GM23248 (cell line): Measurements from ENCODE around the gene TBX2. TPM values are rescaled to one million over a fixed set of nuclear protein-coding genes. Genes with fewer than 3 reads are reported as not detected.

Source experiments
- DNase-seq: peaks from one replicate; pipeline ENCODE4 v3.0.0-alpha.2; 2015
- H2AFZ ChIP-seq: fragments of 200-600 bp; sonication (generic); 2 replicates; pipeline ENCODE4 v1.6.1; 2016; ENCODE audit warnings: antibody characterized with exemption
- H3F3A ChIP-seq: fragments of 200-600 bp; sonication (generic); 2 replicates; pipeline ENCODE4 v1.6.1; 2016; ENCODE audit warnings: mild to moderate bottlenecking, antibody characterized with exemption, mixed run types; ENCODE audit not compliant: insufficient read depth
- H3K27ac ChIP-seq: fragments of 200-600 bp; sonication (generic); 2 replicates; pipeline ENCODE4 v1.5.1; 2016; ENCODE audit warnings: mild to moderate bottlenecking
- H3K27me3 ChIP-seq: fragments of 200-600 bp; sonication (generic); replicated peaks from 2 replicates; pipeline ENCODE4 v1.6.1; 2016; ENCODE audit warnings: mild to moderate bottlenecking; ENCODE audit not compliant: insufficient read depth
- H3K36me3 ChIP-seq: fragments of 200-600 bp; sonication (generic); 2 replicates; pipeline ENCODE4 v1.6.1; 2016; ENCODE audit warnings: low read depth, mild to moderate bottlenecking
- H3K4me1 ChIP-seq: fragments of 200-600 bp; sonication (generic); 2 replicates; pipeline ENCODE4 v1.6.1; 2016; ENCODE audit warnings: mild to moderate bottlenecking; ENCODE audit not compliant: insufficient read depth
- H3K4me2 ChIP-seq: fragments of 200-600 bp; sonication (generic); one replicate; pipeline ENCODE4 v1.6.1; 2016; ENCODE audit warnings: mild to moderate bottlenecking; ENCODE audit not compliant: unreplicated experiment
- H3K4me3 ChIP-seq: fragments of 200-600 bp; sonication (generic); 2 replicates; pipeline ENCODE4 v1.5.1; 2016; ENCODE audit warnings: mild to moderate bottlenecking
- H3K79me2 ChIP-seq: fragments of 200-600 bp; sonication (generic); 2 replicates; pipeline ENCODE4 v1.6.1; 2016; ENCODE audit warnings: mild to moderate bottlenecking; ENCODE audit not compliant: insufficient read depth
- H3K9ac ChIP-seq: fragments of 200-600 bp; sonication (generic); 2 replicates; pipeline ENCODE4 v1.6.1; 2016; ENCODE audit warnings: mild to moderate bottlenecking
- H3K9me2 ChIP-seq: fragments of 200-600 bp; sonication (generic); 2 replicates; pipeline ENCODE4 v1.6.1; 2016; ENCODE audit warnings: mixed run types, mild to moderate bottlenecking, moderate library complexity; ENCODE audit not compliant: insufficient read depth
- H3K9me3 ChIP-seq: fragments of 200-600 bp; sonication (generic); one replicate; pipeline ENCODE4 v1.6.1; 2017; ENCODE audit warnings: low read depth
- H4K20me1 ChIP-seq: fragments of 200-600 bp; sonication (generic); 2 replicates; pipeline ENCODE4 v1.6.0; 2016; ENCODE audit not compliant: insufficient read depth
- EZH2 ChIP-seq: fragments of 200-600 bp; sonication (generic); IDR thresholded peaks from 2 replicates; pipeline ENCODE4 v1.6.1; 2018; ENCODE audit warnings: antibody characterized with exemption, mild to moderate bottlenecking; ENCODE audit not compliant: insufficient read depth, poor library complexity, severe bottlenecking
- EZH2phosphoT487 ChIP-seq: fragments of 200-600 bp; sonication (generic); IDR thresholded peaks from 2 replicates; pipeline ENCODE4 v1.6.1; 2018; ENCODE audit warnings: antibody characterized with exemption, moderate library complexity, mild to moderate bottlenecking, low read depth; ENCODE audit not compliant: insufficient read depth
- WGBS, 2 experiments: methylation state at CpG; one replicate each; pipeline ENCODE4 v1.1.6; 2015 to 2017; ENCODE audit warnings: low lambda C conversion rate in 2 of 2, low coverage in 1 of 2; ENCODE audit errors: missing lambda C conversion rate in 2 of 2; 5-methylcytosine and 5-hydroxymethylcytosine counted together
- in situ Hi-C: fragments of 300-500 bp; cut with MboI; formaldehyde crosslinking; loops from 2 replicates; pipeline ENCODE4 v1.15.0; 2020
- polyA plus RNA-seq: library from polyadenylated mRNA; unstranded; fragments of >200 nt; fragmentation: Nextera tagmentation; extraction: Ambion mirVana; gene quantifications from 2 replicates; pipeline ENCODE4 v1.2.1, GENCODE V29; 2016
- total RNA-seq: library from RNA; depleted of rRNA; stranded (reverse); fragments of >200 nt; shearing (Covaris generic); gene quantifications from 2 replicates; pipeline ENCODE4 v1.2.3, GENCODE V29; 2014

TBX2 gene
- total and polyA plus RNA-seq, 2 experiments from 2014 or later = 1.7 to 11.1 TPM

DNA sequence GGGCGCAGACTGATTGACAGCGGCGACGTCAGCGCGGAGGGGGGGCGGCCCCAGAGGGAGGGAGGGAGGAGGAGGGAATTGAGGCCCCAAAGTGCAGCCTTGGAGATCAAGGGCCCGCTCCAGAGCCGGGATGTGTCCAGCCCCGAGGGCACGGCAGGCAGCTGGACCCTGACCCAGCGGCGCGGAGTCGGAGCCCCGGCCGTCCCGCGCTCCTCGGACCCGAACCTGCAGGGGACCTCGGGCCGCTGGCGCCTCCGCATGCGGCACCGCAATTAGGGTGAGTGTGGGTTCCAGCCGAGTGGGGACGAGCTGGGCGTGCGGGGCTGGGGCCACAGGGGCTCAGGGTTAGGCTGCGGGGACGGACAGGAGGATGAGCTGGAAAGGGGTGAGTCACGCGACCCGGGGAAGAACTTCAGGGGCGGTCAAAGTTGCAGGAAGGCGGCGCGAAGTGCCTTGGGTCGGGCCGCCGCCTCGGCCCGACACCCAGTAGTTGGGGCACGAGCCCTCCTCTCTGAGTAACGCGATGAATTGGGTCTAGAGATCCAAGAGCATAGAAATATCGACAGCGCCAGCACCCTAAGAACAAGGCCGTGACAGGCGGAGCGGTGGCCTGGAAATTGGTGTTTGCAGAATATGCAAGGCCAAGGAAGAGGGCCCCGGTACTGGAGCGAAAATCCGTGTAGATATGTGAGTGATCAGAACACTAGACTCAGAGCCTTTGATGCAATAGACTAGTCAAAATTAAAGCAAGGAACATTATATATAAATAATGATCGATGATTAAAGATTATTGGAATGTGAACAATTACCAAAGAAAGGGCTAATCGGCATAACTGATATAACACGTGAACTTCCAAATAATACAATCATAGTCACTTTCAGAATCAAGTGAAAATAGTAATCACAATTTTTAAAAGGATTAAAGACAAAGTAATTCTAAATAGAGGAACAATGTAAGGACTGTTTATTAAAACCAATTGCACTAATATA lies 53.0 kb downstream of the TBX2 start, which contains the start of gene TBX4:
TSS of gene TBX4 (plus strand) at position 122 of the 990 bp plus-strand sequence. CDS start 4,069 bp downstream, outside the sequence.
- Histone ChIP-seq H2AFZ (no peak within 1 kb of the TSS), H3K9me3 (no peaks in the 10 kb centered on the region), H3K4me1 (no peaks in the 10 kb centered on the region), H3K4me3 (0 out of 2 replicates have a peak within 1 kb of the TSS, but pooled peaks have one; percentile 19), H3K79me2 (no peaks in the 10 kb centered on the region), H3K4me2 (no peak within 1 kb of the TSS), H3K27me3 (peaks cover 89% of the 10 kb centered on the region), H3K27ac (no peak within 1 kb of the TSS), H3K36me3 (no peaks in the 10 kb centered on the region), H3F3A (no peaks in the 10 kb centered on the region), H3K9me2 (no peaks in the 10 kb centered on the region), H3K9ac (no peak within 1 kb of the TSS), H4K20me1 (no peaks in the 10 kb centered on the region)
- WGBS, 2 experiments = 20 to 21% methylated on average over 41 to 58 of the region's 59 CpGs
- DNase-seq = no peak
- peak; percentile 64 for TF ChIP-seq EZH2
- TF ChIP-seq EZH2phosphoT487 = no peak
- in situ Hi-C loops = no loop called here

- no peak overlapping the region for H2AFZ ChIP-seq
- 36 to 37% methylated on average over 17 of the region's 17 CpGs for WGBS, 2 experiments
- peak; percentile 93 for TF ChIP-seq EZH2
- TF ChIP-seq EZH2phosphoT487 = peak; percentile 60
- H3K79me2 ChIP-seq = no peaks in the 10 kb centered on the region
- H3K36me3 ChIP-seq = no peaks in the 10 kb centered on the region
- H3K27ac ChIP-seq = no peak overlapping the region
- H3K9me2 ChIP-seq = no peaks in the 10 kb centered on the region
- no peaks in the 10 kb centered on the region for H3K4me1 ChIP-seq
- H3K4me2 ChIP-seq = no peak overlapping the region
- H3K9ac ChIP-seq = no peak overlapping the region
- H3K27me3 ChIP-seq = peaks cover 94% of the 10 kb centered on the region
- no peaks in the 10 kb centered on the region for H4K20me1 ChIP-seq
- in situ Hi-C loops = no loop called here
- no peaks in the 10 kb centered on the region for H3K9me3 ChIP-seq
- no peak overlapping the region for H3K4me3 ChIP-seq
- no peak for DNase-seq
- H3F3A ChIP-seq = no peaks in the 10 kb centered on the region
These were observed 54.1 kb downstream of the TBX2 start for GRCh38 chr17:61453566-61454380.

DNA sequence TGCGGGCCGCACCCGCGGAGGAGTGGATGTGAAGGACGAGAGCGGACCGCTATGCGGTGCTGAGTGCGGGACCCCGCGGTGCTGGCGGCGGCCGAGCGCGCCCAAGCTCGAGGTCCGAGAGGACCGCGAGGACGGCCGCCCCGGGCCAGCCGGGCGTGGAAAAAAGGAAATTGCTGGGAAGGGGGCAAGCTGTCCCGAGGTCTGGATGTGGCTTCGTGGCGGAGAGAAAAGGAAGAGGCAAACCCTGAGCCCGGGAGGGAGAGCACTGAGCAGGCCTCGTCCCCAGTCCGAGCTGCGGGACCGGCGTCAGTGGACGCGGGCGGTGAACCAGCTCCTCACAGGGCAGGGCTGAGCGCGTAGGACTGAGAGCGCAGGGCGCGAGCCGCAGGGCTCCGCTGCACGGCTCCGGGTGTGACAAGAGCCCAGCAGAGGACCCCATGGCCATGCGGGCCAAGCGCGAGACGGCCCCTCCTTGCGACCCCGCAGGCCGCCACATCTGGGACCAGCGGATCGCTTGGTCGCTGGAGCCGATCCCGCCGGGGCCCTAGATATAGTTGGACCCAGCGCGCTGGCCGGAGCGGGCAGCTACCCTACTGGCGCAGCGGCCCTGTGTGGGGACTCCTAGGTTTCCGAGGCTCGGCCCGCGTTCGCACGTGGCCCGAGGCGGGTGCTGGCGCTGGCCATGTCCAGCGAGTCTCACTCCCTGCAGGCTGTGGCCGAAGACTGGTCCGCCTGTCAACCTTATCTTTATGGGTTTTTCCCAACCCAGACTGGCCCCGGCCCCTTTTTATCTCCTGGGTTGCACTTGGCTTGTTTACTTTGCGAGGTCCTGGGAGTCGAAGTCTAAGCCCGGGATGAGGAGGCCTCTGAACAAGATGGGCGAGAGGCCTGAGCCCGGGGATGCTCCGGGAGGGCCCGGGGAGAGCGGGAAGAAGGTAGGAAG lies 55.0 kb downstream of the TBX2 start:
- in situ Hi-C loops = no loop called here

More for the DNA sequence above, 55.0 kb downstream of the TBX2 start:
- Histone ChIP-seq H3K4me1 (no peaks in the 10 kb centered on the region), H3K27me3 (peaks cover 96% of the 10 kb centered on the region), H3K79me2 (no peaks in the 10 kb centered on the region), H3K9ac (no peak overlapping the region), H3K9me2 (no peaks in the 10 kb centered on the region), H3K36me3 (no peaks in the 10 kb centered on the region), H3K27ac (no peak overlapping the region), H3F3A (no peaks in the 10 kb centered on the region), H3K4me2 (no peak overlapping the region), H3K4me3 (no peak overlapping the region), H4K20me1 (no peaks in the 10 kb centered on the region), H2AFZ (no peak overlapping the region), H3K9me3 (no peaks in the 10 kb centered on the region)
- peak; percentile 19 for DNase-seq
- TF ChIP-seq EZH2phosphoT487 (no peak), EZH2 (peak; percentile 69)
- WGBS, 2 experiments = 21 to 22% methylated on average over 67 to 81 of the region's 86 CpGs
